ENCODE results near the gene DYNC1H1.
"Not testable (repeated sequence)": the region's sequence is repeated elsewhere in the genome, so short reads cannot be mapped to it uniquely, and the experiment has no call there.

DYNC1H1 gene

GRCh38 chr14:102075155-102075554 lies 110.8 kb downstream of the DYNC1H1 start:
- no peak for DNase-seq

GRCh38 chr14:102077382-102077709 lies 113.0 kb downstream of the DYNC1H1 start:
- DNase-seq = no peak

DNA sequence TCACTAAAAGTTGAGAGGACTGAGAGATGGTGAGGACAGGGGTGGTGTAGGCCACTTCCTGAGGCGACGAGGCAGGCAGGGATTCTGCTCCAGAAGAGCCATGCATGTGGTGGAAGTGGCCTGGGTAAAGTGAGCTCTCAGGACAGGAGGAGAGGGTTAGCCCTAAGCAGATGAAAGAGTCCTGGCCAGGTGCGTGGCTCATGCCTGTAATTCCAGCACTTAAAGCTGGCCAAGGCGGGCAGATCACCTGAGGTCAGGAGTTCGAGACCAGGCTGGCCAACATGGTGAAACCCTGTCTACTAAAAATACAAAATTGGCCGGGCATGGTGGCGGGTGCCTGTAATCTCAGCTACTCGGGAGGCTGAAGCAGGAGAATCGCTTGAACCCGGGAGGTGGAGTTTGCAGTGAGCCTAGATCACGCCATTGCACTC lies 114.0 kb downstream of the DYNC1H1 start:
- not testable (repeated sequence) for DNase-seq

GRCh38 chr14:102078831-102079699 lies 114.7 kb downstream of the DYNC1H1 start:
- DNase-seq = no peak

GRCh38 chr14:102079700-102079979 lies 115.3 kb downstream of the DYNC1H1 start:
- no peak for DNase-seq

GRCh38 chr14:102080183-102081080 lies 116.1 kb downstream of the DYNC1H1 start:
- no peak for DNase-seq

GRCh38 chr14:102081231-102082080 lies 117.1 kb downstream of the DYNC1H1 start:
- no peak for DNase-seq

- not testable (repeated sequence) for DNase-seq
Observed at GRCh38 chr14:102084522-102084921, 120.1 kb downstream of the DYNC1H1 start.

- DNase-seq = no peak
Observed at GRCh38 chr14:102084931-102085330, 120.6 kb downstream of the DYNC1H1 start.

DNA sequence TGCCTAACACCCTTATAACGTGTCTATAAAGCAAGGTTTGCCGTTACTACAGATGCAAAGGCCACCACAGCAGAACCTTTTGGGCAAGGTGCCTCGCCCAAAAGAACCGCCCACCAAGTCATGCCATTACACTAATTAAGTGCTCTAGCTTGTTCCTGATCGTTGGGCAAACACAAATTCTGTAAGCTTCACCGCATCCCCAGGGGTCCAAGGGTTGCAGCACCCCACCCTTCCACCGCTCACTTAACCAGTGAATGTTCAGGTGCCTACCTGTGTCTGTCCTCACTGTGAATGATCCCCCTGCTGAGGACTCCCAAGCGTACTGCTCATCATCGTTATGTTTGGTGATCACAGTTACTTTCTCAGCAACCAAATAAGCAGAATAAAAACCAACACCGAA lies 121.1 kb downstream of the DYNC1H1 start:
- no peak for DNase-seq

- DNase-seq = peak; percentile 61
Observed at GRCh38 chr14:102085948-102086708, 121.8 kb downstream of the DYNC1H1 start.

DNA sequence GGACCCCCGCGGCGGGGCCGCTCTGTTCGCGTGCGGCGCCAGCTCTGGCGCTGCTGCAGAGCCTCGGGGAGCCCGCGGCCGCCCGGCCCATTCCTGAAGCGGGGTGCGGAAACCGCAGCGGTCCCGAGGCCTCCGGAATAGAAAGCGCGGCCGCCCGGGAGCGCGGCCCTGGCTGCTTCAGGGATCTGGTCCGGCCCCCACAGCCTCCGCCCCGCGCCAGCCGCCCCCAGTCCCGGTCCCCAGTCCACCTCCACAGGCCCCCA lies 122.3 kb downstream of the DYNC1H1 start:
- DNase-seq = no peak

GRCh38 chr14:102086972-102087761 lies 122.8 kb downstream of the DYNC1H1 start, which contains the start of gene HSP90AA1:
Gene HSP90AA1, minus strand, starts transcription at chr14:102087044. Its CDS starts 666 bp downstream, at chr14:102086378.
- DNase-seq = peak; percentile 99

DNA sequence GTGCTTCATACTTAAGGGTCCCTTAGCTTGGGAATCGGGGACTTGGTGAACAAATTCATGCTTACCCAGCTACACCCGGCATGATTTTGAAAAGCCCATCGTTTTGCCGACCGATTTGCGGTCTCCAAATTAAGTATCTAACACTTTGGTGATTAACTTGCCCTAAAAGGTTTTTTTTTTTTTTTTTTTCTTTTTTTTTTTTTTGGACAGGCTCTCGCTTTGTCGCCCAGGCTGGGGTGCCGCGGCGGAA lies 123.3 kb downstream of the DYNC1H1 start:
- DNase-seq = no peak

DNA sequence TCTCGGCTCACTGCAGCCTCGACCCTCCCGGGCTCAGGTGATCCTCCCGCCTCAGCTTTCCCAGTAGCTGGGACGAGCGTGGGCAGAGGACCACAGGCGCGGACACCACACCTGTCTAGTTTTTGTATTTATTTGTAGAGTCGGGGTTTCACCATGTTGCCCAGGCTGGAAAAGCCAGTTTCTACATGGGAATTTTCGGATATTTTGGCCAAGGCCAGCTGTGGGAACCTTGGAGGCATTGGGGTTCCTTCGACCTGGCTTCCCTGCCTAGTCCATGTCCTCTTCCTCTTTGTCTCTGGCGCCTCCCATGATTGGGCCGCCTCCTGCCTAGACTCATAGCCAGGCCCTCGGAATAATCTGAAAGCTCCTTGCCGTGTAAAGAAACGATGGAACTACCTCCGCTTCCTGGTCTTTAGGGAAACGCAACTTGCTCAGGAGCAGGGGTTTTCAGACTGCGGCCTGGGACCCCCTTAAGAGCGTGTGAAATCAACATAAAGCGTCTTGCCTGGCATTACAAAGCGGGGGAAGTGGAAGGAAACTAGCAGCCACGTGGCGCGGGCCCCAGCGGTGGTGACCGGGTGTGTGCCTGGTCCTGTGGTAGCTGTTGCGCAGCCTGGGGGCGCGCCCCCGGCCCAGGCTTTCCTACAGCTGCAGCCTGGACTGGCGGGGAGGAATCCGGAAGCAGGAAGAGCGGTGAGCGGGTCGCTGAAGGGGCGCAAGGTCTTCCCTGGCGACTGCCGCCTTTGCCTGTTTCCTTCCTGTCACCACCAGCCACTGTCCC lies 123.8 kb downstream of the DYNC1H1 start:
- peak; percentile 78 for DNase-seq

DNA sequence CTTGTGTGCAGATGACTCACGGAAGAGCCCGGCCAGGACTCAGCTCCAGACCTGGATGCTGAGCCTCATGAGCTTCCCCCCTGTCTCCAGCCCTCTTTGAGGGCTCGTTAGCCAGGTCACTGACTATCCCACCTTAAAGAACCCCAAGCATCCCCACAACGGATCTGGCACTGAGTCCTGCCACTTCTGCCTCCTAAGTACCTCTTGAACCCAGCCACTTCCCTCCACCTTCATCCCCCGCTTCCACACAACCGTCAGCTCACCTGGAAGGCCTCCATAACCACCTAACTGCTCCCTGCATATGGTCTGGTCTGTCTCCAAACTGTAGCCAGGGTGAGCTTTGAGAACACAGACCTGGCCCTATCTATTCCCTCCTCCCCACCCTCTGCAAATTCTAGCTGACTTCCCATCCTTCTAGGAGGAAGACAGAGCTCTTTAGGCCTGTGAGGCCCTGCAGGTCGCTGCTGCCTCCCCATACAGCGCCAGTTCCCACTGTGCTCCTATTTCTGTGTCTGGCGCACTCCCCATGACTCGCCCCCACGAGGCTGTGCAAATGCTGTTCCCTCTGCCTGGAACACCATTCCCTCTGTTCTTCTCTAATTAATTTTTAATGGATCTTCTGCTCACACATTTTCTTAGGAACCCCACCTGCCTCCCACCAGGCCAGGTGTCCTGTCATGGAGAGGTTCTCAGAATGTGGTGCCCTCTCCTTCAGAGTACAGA lies 125.4 kb downstream of the DYNC1H1 start:
- DNase-seq = no peak

DNA sequence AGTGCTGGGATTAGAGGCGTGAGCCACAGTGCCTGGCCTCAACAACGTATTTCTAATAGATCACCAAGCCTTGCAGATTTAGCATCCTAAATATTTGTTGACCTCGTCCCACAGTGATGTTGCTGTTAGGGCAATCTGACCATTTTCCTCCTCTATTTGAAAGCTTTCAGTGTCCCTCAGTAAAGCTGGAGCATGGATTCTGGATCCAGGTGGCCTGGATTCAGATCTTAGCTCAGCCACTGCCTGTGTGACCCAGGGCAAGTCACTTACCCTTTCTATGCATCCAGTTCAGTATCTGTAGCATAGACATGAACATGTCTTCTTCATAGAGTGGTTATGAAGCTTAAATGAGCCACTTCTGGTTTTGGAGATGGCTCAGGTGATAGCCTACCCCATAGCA lies 126.3 kb downstream of the DYNC1H1 start:
- DNase-seq = no peak

DNA sequence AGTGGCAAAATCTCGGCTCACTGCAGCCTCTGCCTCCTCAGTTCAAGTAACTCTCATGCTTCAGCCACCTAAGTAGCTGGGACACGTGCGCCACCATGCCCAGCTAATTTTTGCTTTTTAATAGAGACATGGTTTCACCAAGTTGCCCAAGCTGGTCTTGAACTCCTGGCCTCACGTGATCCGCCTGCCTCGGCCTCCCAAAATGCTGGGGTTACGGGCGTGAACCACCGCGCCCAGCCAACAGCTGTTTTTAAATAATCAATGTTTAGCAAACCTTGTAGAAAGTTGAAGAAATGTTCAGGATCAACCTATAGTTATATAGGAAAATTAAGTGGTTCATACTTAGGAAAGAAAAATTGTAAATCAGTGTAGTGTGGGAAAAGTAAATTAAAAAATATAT lies 128.4 kb downstream of the DYNC1H1 start:
- no peak for DNase-seq

DNA sequence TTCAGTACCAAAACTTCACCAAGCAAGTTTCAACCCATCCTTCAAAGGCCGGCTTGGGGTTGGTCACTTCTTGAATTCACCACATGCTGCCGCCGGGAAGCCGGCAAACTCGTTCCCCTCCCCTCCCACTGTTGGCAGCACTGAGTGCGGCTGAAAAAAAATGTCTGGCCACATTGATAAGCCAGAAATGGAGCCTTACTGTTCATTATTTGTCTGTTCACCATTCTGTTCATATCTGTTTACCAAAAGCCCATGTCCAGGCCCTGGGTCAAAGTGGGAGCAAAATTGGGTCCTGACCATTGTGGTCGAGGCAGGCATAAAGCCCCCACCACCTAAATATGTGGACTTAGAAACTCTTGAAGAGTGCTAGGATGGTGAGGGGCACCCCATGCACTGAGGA lies 129.7 kb downstream of the DYNC1H1 start:
- DNase-seq = no peak

DNA sequence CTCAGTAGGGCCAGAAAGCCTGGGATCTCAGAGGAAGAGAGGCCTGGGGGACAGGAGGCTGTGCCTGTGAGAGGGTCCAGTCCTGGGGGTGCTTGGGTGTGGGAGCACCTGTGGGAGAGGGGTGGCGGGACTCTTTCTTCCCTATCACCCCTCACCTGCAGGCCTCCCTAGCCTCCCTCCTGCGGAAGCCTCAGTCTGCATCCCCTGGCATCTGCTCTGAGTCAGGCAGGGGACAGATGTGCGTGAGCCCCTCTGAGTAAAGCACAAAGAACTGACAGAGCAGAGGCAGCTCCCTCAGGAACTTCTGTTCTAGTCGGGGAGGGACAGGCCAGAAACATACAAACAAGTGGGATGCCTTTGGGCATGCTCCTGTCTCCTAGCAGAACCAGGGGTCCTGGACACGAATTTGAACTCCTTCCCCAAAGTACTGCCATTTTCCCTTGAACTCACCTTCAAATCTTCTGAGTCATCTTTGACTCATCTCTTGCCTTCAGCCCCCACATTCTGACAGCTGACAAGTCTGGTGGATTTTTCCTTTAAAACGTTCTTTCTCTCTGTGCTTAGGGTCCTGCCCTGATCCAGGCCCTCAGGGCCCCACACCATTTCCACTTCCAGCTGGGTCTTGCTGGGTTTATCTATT lies 131.0 kb downstream of the DYNC1H1 start:
- no peak for DNase-seq

Measured in stimulated activated CD8-positive, alpha-beta memory T cell treated with anti-CD3 and anti-CD28 coated beads, Interleukin-4, amount 100 ng/mL, for 48 hours (primary cell).